K562 (cell line): ENCODE measurements around the gene IRF2BP1. TPM values are rescaled to one million over a fixed set of nuclear protein-coding genes. Genes with fewer than 3 reads are reported as not detected.

ENCODE experiments used
- ARHGAP35 ChIP-seq: fragments of 450-650 bp; IDR thresholded peaks from 2 replicates; pipeline ENCODE4 v1.6.1; 2018; ENCODE audit not compliant: partially characterized antibody
- GTF2E2 ChIP-seq: fragments of 200-800 bp; sonication (Bioruptor generic); IDR thresholded peaks from 2 replicates; pipeline ENCODE4 v1.6.1; 2016; ENCODE audit warnings: missing genetic modification characterization, missing compliant biosample characterization
- PCBP1 ChIP-seq: fragments of 200-400 bp; formaldehyde crosslinking; IDR thresholded peaks from 2 replicates; pipeline ENCODE4 v1.6.1; 2018; ENCODE audit warnings: mild to moderate bottlenecking, low read depth, low read length; ENCODE audit not compliant: poor library complexity, severe bottlenecking
- RBM34 ChIP-seq: fragments of 200-400 bp; formaldehyde crosslinking; IDR thresholded peaks from 2 replicates; pipeline ENCODE4 v1.6.1; 2018; ENCODE audit warnings: low read length, borderline replicate concordance; ENCODE audit not compliant: insufficient read depth
- RHOXF2B ChIP-seq: fragments of 250-450 bp; sonication (Bioruptor Pico); conservative IDR thresholded peaks from 2 replicates; pipeline ENCODE4 v1.5.1; 2021
- RNF2 ChIP-seq: sonication (generic); IDR thresholded peaks from 2 replicates; pipeline ENCODE4 v1.6.1; 2016
- SMARCB1 ChIP-seq: IDR thresholded peaks from 2 replicates; pipeline ENCODE4 v1.6.1; 2011; ENCODE audit warnings: improper control_type of control experiment, low read depth; ENCODE audit not compliant: insufficient read length
- ZFPM2 ChIP-seq: fragments of 250-450 bp; sonication (Bioruptor Pico); IDR thresholded peaks from 2 replicates; pipeline ENCODE4 v1.5.1; 2022; ENCODE audit warnings: mild to moderate bottlenecking
- ZNF239 ChIP-seq: fragments of 250-450 bp; sonication (Bioruptor Pico); IDR thresholded peaks from 2 replicates; pipeline ENCODE4 v1.4.0; 2020; ENCODE audit warnings: mild to moderate bottlenecking
- ZNF584 ChIP-seq: fragments of 200-800 bp; sonication (Bioruptor generic); IDR thresholded peaks from 2 replicates; pipeline ENCODE4 v1.6.1; 2016; ENCODE audit warnings: low read depth, mild to moderate bottlenecking, missing genetic modification characterization, missing compliant biosample characterization
- ZNF696 ChIP-seq: fragments of 250-450 bp; sonication (Bioruptor Pico); conservative IDR thresholded peaks from 2 replicates; pipeline ENCODE4 v1.4.0; 2020; ENCODE audit warnings: mild to moderate bottlenecking, moderate library complexity
- ZNF76 ChIP-seq: fragments of 250-450 bp; sonication (Bioruptor Pico); IDR thresholded peaks from 2 replicates; pipeline ENCODE4 v1.4.0; 2020; ENCODE audit warnings: mild to moderate bottlenecking, moderate library complexity, borderline replicate concordance
- polyA plus RNA-seq, 8 experiments: library from polyadenylated mRNA; depleted of rRNA in 4 of 8; stranded (reverse) in 5 of 8; unstranded in 3 of 8; fragments of >200 nt; fragmentation: Nextera tagmentation in 2 of 8; fragmentation: Illumina TruSeq in 1 of 8; extraction: Ambion mirVana in 2 of 8; extraction: Trizol in 1 of 8; gene quantifications; 2 replicates each; pipeline versions ENCODE4 v1.2.1 to v1.2.3, GENCODE V29; 2011 to 2014; ENCODE audit warnings: inconsistent platforms in 1 of 8, missing spikeins in 1 of 8
- total RNA-seq, 7 experiments: library from RNA; depleted of rRNA in 6 of 7; stranded (reverse); fragments of >200 nt in 6 of 7; fragmentation: Illumina TruSeq in 2 of 7; extraction: Trizol in 2 of 7; gene quantifications; 2 replicates each; pipeline versions ENCODE4 v1.2.1 to v1.2.3, GENCODE V29; 2011 to 2021; ENCODE audit warnings: low replicate concordance in 1 of 7
- TF ChIP-seq, protein P1 (sequence below): sonication (generic); formaldehyde crosslinking; IDR thresholded peaks from 2 replicates; pipeline ENCODE4 v1.8.0; 2023; ENCODE audit warnings: missing genetic modification reagents, mild to moderate bottlenecking, borderline replicate concordance
- TF ChIP-seq, protein P2 (sequence below): sonication (generic); formaldehyde crosslinking; IDR thresholded peaks from 2 replicates; pipeline ENCODE4 v1.8.0; 2023; ENCODE audit warnings: mild to moderate bottlenecking, missing genetic modification reagents
- TF ChIP-seq, protein P3 (sequence below): IDR thresholded peaks from 3 replicates; pipeline ENCODE4 v1.6.1; 2011; ENCODE audit warnings: borderline replicate concordance, mild to moderate bottlenecking; ENCODE audit not compliant: insufficient read length, insufficient read depth

IRF2BP1 gene
- total and polyA plus RNA-seq, 9 of the 15 experiments (the other 6 are each of a cell fraction or from before 2014, with no cell fraction given) = 0.61 to 35.9 (median 3.5) TPM

DNA sequence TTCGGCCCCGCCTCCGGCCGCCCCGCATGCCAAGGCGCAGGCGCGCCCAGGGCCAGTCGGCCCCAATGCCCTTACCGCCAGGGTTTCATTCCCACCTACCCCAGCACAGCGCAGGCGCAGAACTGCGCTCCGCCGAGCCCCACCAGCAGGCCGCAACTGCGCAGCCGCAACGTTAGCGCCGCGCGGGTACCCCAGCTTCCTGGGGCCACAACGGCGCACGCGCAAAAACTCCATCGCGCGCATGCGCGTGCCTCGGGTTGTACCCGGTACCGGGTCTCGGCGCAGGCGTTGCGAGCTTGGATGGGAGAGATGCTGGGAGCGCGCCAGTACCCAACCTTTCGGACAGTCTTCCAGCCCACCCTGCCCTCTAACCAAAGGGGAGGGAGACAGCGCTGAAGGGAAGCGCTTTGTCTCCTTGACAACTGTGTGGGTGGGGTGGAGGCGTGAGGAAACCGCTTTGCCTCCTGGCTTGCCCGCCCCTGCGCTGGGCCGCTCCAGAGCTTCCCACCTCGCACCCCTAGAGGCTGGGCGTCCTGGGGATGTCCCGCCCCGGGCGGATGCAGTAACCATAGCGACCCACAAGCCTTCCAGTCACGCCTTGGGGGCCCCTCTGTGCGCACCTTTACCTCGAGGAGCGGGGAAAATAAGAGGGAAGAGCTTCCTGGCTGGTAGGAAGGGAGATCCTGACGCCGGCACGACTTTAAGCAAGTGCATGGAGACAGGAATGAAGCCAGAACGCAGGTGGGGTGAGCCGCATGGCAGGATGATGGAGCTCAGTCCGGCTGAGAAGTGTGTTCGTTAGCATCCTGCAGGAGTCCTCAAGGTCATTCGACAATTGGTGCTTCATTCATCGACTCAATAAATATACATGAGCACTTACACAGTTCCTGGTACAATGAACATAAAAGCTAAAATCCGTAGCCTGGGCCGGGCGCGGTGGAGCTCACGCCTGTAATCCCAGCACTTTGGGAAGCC is 17.0 kb upstream of the IRF2BP1 start (continued):
- TF ChIP-seq ZFPM2 (CRISPR knock-in tag) (0 out of 2 replicates have a peak, but pooled peaks have one; percentile 76), RBM34 (no peak), PCBP1 (no peak), GTF2E2 (no peak), RNF2 (no peak), SMARCB1 (no peak), ARHGAP35 (no peak), ZNF584 (CRISPR knock-in tag) (no peak), ZNF239 (CRISPR knock-in tag) (no peak), ZNF76 (CRISPR knock-in tag) (no peak), ZNF696 (CRISPR knock-in tag) (no peak), RHOXF2B (no peak)
- TF ChIP-seq, protein P1, sequence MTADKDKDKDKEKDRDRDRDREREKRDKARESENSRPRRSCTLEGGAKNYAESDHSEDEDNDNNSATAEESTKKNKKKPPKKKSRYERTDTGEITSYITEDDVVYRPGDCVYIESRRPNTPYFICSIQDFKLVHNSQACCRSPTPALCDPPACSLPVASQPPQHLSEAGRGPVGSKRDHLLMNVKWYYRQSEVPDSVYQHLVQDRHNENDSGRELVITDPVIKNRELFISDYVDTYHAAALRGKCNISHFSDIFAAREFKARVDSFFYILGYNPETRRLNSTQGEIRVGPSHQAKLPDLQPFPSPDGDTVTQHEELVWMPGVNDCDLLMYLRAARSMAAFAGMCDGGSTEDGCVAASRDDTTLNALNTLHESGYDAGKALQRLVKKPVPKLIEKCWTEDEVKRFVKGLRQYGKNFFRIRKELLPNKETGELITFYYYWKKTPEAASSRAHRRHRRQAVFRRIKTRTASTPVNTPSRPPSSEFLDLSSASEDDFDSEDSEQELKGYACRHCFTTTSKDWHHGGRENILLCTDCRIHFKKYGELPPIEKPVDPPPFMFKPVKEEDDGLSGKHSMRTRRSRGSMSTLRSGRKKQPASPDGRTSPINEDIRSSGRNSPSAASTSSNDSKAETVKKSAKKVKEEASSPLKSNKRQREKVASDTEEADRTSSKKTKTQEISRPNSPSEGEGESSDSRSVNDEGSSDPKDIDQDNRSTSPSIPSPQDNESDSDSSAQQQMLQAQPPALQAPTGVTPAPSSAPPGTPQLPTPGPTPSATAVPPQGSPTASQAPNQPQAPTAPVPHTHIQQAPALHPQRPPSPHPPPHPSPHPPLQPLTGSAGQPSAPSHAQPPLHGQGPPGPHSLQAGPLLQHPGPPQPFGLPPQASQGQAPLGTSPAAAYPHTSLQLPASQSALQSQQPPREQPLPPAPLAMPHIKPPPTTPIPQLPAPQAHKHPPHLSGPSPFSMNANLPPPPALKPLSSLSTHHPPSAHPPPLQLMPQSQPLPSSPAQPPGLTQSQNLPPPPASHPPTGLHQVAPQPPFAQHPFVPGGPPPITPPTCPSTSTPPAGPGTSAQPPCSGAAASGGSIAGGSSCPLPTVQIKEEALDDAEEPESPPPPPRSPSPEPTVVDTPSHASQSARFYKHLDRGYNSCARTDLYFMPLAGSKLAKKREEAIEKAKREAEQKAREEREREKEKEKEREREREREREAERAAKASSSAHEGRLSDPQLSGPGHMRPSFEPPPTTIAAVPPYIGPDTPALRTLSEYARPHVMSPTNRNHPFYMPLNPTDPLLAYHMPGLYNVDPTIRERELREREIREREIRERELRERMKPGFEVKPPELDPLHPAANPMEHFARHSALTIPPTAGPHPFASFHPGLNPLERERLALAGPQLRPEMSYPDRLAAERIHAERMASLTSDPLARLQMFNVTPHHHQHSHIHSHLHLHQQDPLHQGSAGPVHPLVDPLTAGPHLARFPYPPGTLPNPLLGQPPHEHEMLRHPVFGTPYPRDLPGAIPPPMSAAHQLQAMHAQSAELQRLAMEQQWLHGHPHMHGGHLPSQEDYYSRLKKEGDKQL (CRISPR knock-in tag) = no peak
- TF ChIP-seq, protein P2, sequence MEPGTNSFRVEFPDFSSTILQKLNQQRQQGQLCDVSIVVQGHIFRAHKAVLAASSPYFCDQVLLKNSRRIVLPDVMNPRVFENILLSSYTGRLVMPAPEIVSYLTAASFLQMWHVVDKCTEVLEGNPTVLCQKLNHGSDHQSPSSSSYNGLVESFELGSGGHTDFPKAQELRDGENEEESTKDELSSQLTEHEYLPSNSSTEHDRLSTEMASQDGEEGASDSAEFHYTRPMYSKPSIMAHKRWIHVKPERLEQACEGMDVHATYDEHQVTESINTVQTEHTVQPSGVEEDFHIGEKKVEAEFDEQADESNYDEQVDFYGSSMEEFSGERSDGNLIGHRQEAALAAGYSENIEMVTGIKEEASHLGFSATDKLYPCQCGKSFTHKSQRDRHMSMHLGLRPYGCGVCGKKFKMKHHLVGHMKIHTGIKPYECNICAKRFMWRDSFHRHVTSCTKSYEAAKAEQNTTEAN (CRISPR knock-in tag) = no peak
- TF ChIP-seq, protein P3, sequence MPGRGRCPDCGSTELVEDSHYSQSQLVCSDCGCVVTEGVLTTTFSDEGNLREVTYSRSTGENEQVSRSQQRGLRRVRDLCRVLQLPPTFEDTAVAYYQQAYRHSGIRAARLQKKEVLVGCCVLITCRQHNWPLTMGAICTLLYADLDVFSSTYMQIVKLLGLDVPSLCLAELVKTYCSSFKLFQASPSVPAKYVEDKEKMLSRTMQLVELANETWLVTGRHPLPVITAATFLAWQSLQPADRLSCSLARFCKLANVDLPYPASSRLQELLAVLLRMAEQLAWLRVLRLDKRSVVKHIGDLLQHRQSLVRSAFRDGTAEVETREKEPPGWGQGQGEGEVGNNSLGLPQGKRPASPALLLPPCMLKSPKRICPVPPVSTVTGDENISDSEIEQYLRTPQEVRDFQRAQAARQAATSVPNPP = no peak
